Measurements from ENCODE around the gene PCNX4. TPM values are rescaled to one million over a fixed set of nuclear protein-coding genes. Genes with fewer than 3 reads are reported as not detected.
A peak's percentile ranks its signal among the peaks of the same experiment; 100 is the strongest.

PCNX4 gene
- total RNA-seq, 1 donor, result 101 TPM

DNA sequence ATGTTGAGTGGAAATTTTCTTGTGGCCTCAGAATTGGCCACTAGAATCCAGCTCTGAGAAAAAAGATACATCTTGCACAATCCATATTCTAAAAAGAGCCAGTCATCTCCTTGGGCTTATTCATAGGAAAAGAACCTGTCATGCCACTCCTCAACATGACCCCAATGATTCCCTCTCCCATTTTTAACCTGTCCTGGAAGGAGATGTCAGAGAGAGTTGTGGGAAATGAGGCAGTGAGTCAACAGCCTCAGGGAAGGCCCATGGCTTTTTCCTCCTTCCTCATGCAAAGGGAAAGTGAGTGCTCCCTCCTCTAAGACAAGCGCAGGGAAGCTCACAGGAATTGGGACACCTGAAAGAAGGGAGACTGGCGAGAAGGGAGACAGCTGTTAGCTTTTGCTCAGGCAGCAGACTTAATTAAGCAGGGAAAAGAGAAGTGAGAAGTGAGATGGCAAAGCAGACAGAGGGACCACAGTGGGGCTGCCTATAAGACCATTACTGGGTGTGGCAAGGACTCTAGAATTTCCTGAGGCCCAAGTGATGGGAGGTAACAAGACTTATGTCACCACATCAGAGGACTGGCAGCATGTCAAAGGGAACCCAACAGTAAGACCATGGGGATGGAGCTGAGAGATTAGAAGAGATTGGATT is 83.7 kb downstream of the PCNX4 start:
- H3K4me2 ChIP-seq (ENCODE audit: insufficient read depth, low read length), result no peak overlapping the region
- no peaks in the 10 kb centered on the region for H3K36me3 ChIP-seq (ENCODE audit: insufficient read depth, low read length)
- no peak overlapping the region for H2AFZ ChIP-seq (ENCODE audit: low read length)
- H4K20me1 ChIP-seq (ENCODE audit: insufficient read depth, low read length), result no peaks in the 10 kb centered on the region
- no peaks in the 10 kb centered on the region for H3K79me2 ChIP-seq (ENCODE audit: insufficient read depth, low read length)
- no peaks in the 10 kb centered on the region for H3K9me3 ChIP-seq (ENCODE audit: low read depth, low read length)
- no peak overlapping the region for H3K4me3 ChIP-seq (ENCODE audit: insufficient read depth, low read length)
- TF ChIP-seq, protein P1, sequence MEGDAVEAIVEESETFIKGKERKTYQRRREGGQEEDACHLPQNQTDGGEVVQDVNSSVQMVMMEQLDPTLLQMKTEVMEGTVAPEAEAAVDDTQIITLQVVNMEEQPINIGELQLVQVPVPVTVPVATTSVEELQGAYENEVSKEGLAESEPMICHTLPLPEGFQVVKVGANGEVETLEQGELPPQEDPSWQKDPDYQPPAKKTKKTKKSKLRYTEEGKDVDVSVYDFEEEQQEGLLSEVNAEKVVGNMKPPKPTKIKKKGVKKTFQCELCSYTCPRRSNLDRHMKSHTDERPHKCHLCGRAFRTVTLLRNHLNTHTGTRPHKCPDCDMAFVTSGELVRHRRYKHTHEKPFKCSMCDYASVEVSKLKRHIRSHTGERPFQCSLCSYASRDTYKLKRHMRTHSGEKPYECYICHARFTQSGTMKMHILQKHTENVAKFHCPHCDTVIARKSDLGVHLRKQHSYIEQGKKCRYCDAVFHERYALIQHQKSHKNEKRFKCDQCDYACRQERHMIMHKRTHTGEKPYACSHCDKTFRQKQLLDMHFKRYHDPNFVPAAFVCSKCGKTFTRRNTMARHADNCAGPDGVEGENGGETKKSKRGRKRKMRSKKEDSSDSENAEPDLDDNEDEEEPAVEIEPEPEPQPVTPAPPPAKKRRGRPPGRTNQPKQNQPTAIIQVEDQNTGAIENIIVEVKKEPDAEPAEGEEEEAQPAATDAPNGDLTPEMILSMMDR (IDR thresholded peaks at IDR 0.05; ENCODE audit: extremely low read depth, low read depth, low read length), result no peak
- peak; percentile 6 for DNase-seq (ENCODE audit: insufficient read length, low spot score, missing footprints)
- no peak overlapping the region for H3K27ac ChIP-seq (ENCODE audit: low read depth, low read length)
- H3K27me3 ChIP-seq (ENCODE audit: insufficient read depth, low read length), result no peaks in the 10 kb centered on the region
- no peaks in the 10 kb centered on the region for H3K4me1 ChIP-seq (ENCODE audit: insufficient read depth, low read length)

DNA sequence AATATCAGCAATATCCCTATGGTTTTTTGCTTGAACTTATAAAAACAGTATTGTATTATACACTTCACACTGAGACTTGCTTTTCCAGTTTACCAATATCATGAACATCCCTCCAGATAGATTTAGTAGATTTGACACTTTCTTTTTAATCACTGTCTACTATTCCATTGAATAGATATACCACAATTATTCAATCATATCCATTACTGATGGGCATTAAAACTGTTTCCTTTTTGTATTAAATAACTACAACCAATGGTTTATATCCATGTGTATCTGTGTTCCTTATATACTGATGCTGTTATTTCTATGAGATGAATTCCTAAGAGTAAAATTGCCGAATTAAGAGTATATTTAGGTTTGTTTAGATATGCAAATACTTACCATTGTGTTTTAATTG is 86.4 kb downstream of the PCNX4 start:
- DNase-seq (ENCODE audit: insufficient read length, low spot score, missing footprints), result no peak
- no peaks in the 10 kb centered on the region for H3K79me2 ChIP-seq (ENCODE audit: insufficient read depth, low read length)
- H3K4me3 ChIP-seq (ENCODE audit: insufficient read depth, low read length), result no peak overlapping the region
- H3K36me3 ChIP-seq (ENCODE audit: insufficient read depth, low read length), result no peaks in the 10 kb centered on the region
- no peaks in the 10 kb centered on the region for H3K9me3 ChIP-seq (ENCODE audit: low read depth, low read length)
- H3K27me3 ChIP-seq (ENCODE audit: insufficient read depth, low read length), result no peaks in the 10 kb centered on the region
- TF ChIP-seq, protein P1 (IDR thresholded peaks at IDR 0.05; ENCODE audit: extremely low read depth, low read depth, low read length), result no peak
- no peak overlapping the region for H3K4me2 ChIP-seq (ENCODE audit: insufficient read depth, low read length)
- H2AFZ ChIP-seq (ENCODE audit: low read length), result no peak overlapping the region
- H3K4me1 ChIP-seq (ENCODE audit: insufficient read depth, low read length), result no peaks in the 10 kb centered on the region
- H4K20me1 ChIP-seq (ENCODE audit: insufficient read depth, low read length), result no peaks in the 10 kb centered on the region
- H3K27ac ChIP-seq (ENCODE audit: low read depth, low read length), result no peak overlapping the region

DNA sequence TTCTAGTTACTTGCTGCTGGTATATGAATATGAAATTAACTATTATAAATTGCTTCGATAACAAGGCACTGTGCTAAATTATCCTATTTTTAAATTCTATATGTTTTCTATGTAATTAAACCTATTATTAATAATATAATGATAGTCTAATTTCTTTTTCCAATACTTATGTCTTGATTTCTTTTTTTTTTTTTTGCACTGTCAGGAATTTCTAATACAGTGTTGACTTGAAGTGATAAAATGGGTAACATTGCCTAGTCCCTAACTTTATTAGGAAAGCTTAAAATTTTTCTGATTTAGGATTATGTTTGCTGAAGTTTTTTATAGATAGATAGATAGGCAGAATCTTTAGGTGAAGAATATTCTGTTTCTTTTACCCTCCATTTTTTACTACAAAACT is 87.1 kb downstream of the PCNX4 start:
- Histone ChIP-seq H2AFZ (ENCODE audit: low read length) (no peak overlapping the region), H3K9me3 (ENCODE audit: low read depth, low read length) (no peaks in the 10 kb centered on the region), H3K27ac (ENCODE audit: low read depth, low read length) (no peak overlapping the region), H3K79me2 (ENCODE audit: insufficient read depth, low read length) (no peaks in the 10 kb centered on the region), H3K36me3 (ENCODE audit: insufficient read depth, low read length) (no peaks in the 10 kb centered on the region), H4K20me1 (ENCODE audit: insufficient read depth, low read length) (no peaks in the 10 kb centered on the region), H3K4me3 (ENCODE audit: insufficient read depth, low read length) (no peak overlapping the region), H3K4me1 (ENCODE audit: insufficient read depth, low read length) (peaks cover 1% of the 10 kb centered on the region), H3K27me3 (ENCODE audit: insufficient read depth, low read length) (no peaks in the 10 kb centered on the region), H3K4me2 (ENCODE audit: insufficient read depth, low read length) (no peak overlapping the region)
- TF ChIP-seq, protein P1 (IDR thresholded peaks at IDR 0.05; ENCODE audit: extremely low read depth, low read depth, low read length), result no peak
- DNase-seq (ENCODE audit: insufficient read length, low spot score, missing footprints), result no peak

DNA sequence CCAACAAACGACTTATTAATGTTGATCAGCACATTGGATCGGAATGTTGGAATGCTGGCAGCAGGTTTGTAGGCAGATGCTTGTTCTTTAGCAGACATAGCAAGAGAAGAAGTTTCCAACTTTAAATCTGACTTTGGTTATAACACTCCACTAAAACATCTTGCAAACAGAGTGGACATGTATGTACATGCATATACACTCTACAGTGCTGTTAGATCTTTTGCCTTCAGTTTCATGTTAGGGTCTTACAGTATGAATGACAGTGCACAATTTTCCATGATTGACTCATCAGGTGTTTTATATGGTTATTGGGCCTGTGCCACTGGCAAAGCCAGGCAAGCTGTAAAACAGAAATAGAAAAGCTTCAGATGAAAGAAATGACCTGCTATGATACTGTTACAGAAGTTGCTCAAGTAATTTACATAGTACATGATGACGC is 87.7 kb downstream of the PCNX4 start:
- Histone ChIP-seq H2AFZ (ENCODE audit: low read length) (peak overlapping the region; percentile 19), H3K4me1 (ENCODE audit: insufficient read depth, low read length) (peaks cover 2% of the 10 kb centered on the region), H3K79me2 (ENCODE audit: insufficient read depth, low read length) (no peaks in the 10 kb centered on the region), H3K36me3 (ENCODE audit: insufficient read depth, low read length) (no peaks in the 10 kb centered on the region), H4K20me1 (ENCODE audit: insufficient read depth, low read length) (no peaks in the 10 kb centered on the region), H3K27me3 (ENCODE audit: insufficient read depth, low read length) (no peaks in the 10 kb centered on the region), H3K4me3 (ENCODE audit: insufficient read depth, low read length) (no peak overlapping the region), H3K4me2 (ENCODE audit: insufficient read depth, low read length) (no peak overlapping the region), H3K27ac (ENCODE audit: low read depth, low read length) (no peak overlapping the region), H3K9me3 (ENCODE audit: low read depth, low read length) (no peaks in the 10 kb centered on the region)
- DNase-seq (ENCODE audit: insufficient read length, low spot score, missing footprints), result no peak
- TF ChIP-seq, protein P1 (IDR thresholded peaks at IDR 0.05; ENCODE audit: extremely low read depth, low read depth, low read length), result no peak

All from osteoblast (primary cell).